Measurements from ENCODE around the gene ID1.
A peak's percentile ranks its signal among the peaks of the same experiment; 100 is the strongest.

Gene ID1

DNA sequence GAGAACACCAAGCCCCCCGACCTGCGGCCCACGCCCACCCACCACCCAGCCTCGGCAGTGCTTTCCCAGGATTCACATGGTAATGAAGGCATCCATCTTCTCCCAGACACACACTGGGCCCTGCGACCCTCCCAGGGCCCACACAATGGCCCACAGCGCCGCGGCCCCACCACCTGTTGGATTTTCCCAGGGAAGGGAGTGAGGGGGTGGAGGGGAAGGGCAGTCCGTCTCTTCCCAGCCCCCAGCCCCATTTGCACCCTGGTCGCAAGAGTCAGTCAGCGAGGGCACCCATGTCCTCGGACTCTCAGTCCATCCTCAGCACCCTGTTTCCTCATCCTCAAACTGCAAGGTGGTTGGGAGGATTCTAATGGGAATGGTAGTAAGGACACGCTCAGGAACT, 23.7 kb upstream of the ID1 start:
- no peak overlapping the region for H3K4me3 ChIP-seq
- TF ChIP-seq, protein P1, sequence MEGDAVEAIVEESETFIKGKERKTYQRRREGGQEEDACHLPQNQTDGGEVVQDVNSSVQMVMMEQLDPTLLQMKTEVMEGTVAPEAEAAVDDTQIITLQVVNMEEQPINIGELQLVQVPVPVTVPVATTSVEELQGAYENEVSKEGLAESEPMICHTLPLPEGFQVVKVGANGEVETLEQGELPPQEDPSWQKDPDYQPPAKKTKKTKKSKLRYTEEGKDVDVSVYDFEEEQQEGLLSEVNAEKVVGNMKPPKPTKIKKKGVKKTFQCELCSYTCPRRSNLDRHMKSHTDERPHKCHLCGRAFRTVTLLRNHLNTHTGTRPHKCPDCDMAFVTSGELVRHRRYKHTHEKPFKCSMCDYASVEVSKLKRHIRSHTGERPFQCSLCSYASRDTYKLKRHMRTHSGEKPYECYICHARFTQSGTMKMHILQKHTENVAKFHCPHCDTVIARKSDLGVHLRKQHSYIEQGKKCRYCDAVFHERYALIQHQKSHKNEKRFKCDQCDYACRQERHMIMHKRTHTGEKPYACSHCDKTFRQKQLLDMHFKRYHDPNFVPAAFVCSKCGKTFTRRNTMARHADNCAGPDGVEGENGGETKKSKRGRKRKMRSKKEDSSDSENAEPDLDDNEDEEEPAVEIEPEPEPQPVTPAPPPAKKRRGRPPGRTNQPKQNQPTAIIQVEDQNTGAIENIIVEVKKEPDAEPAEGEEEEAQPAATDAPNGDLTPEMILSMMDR (IDR thresholded peaks at IDR 0.05) = no peak
- no peak overlapping the region for H3K27ac ChIP-seq
- DNase-seq (ENCODE audit: low spot score) = no peak

DNA sequence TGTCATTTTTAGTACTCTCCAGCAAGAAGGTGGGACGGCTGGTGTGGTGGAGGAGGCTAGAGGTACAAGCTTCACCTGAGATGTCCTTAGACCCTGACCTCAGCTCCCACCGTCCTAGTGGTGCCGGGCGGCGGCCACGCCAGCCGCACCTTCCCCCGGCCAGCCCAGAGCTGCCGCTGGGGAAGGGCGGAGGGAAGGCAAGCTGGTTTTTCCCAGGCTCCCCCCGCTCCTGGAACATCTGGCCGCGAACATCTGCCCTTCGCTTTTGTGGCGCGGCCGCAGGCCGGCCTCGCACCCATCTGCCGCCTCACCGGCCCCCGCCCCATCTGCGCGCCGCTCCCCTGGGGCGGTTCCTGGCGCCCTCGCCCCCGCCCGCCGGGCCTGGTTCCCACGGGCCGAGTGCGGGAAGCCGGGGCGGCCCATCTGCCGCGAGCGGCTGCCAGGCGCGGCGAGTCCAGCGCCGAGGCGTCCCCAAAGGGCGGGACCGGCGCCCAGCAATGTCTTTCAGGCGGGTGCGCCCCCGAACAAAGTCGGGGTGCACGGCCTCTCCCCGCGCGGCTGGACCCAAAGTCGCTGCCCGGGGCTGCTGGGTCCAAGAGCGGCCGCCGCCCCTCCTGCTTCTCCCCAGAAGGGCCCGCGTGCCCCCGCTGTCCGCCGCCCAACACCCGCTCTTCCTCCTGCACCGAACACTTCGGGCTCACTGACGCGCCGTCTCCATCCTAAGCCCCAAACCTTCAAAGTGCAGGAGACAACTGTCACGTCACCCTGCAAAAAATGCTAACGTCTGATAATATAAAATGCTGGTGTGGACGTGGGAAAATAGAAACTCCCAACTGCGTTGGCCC, 17.3 kb upstream of the ID1 start:
- TF ChIP-seq, protein P1 (IDR thresholded peaks at IDR 0.05) = no peak
- no peak for DNase-seq (ENCODE audit: low spot score)
- peak overlapping the region; percentile 70 to 94 for H3K27ac ChIP-seq
- H3K4me3 ChIP-seq = peak overlapping the region; percentile 75

DNA sequence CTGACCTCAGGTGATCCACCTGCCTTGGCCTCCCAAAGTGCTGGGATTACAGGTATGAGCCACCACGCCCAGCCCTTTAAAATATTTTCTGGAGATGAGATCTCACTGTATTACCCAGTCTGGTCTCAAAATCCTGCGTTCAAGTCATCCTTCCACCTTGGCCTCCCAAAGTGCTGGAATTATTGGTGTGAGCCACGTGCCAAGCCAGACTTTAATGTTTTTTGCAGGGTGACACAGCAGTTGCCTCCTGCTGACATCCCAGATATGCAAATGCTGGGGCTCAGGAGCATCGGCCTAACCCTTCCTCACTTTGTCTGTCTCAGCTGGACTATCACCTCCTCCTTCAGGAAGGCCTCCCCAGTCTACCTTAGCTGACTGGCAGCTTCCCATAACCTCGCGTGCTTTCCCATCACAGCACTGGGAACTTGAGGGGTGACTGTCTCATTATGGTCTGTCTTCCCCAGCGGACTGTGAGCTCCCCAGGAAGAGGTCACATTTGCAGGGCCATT, 14.3 kb upstream of the ID1 start:
- Histone ChIP-seq H3K27ac (peak overlapping the region in 1 of 2 donors; percentile 36), H3K4me3 (no peak overlapping the region)
- TF ChIP-seq, protein P1 (IDR thresholded peaks at IDR 0.05) = no peak
- no peak for DNase-seq (ENCODE audit: low spot score)

DNA sequence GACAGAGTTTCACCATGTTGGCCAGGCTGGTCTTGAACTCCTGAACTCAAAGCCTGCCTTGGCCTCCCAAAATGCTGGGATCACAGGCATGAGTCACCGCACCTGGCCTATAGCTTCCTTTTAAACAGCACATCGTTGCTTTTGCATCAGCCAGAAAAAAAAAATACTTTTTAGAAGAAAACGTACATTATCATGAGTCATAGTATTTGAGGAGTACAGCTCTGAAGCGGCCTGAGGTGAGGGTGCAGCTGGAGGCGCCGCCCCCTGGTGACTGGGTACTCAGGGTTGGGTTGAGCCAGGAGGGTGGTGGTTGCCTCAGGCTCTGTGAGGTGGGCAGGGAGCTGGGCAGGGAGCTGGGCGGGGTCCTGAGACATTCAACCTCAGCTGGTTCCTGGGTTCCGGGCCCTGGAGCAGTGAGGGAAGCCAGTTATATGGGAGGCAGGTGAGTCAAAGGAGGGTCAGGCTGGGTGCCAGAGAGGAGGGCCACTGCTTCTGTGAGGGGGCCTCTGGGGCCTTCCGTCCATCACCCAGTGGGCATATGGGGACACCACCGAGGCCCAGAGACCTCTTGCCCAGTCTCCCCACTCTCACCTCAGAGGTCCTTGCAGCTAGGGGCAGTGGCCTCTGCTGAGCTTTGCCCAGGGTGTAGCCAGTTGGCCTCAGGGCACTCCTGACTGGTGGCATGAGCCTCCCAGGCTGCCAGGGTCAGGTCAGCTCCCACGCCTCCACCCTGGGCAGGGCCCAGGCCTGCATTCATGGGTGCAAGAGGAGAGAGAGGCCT, 11.7 kb upstream of the ID1 start:
- DNase-seq (ENCODE audit: low spot score) = no peak
- Histone ChIP-seq H3K4me3 (no peak overlapping the region), H3K27ac (peak overlapping the region in 1 of 2 donors; percentile 75)
- TF ChIP-seq, protein P1 (IDR thresholded peaks at IDR 0.05) = no peak

DNA sequence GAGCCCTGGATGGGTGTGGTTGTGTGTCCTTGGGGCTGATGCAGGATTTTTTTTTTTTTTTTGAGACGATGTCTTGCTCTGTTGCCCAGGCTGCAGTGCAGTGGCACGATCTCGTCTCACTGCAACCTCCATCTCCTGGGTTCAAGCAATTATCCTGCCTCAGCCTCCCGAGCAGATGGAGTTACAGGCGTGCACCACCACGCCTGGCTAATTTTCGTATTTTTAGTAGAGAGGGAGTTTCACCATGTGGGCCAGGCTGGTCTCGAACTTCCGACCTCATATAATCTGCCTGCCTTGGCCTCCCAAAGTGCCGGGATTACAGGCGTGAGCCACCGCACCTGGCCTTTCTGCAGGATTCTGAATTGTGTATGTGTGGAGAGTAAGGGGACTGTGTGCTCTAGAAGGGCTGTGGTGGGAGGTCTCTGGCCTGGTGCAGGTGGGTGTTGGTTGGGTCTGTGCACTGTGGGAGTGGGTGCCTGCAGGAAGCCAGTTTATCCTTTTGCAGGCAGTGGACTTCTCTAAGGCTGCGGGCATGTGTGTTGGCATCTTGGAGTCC, 11.0 kb upstream of the ID1 start:
- no peak overlapping the region for H3K4me3 ChIP-seq
- DNase-seq (ENCODE audit: low spot score) = no peak
- H3K27ac ChIP-seq = peak overlapping the region in 1 of 2 donors; percentile 92
- TF ChIP-seq, protein P1 (IDR thresholded peaks at IDR 0.05) = no peak

DNA sequence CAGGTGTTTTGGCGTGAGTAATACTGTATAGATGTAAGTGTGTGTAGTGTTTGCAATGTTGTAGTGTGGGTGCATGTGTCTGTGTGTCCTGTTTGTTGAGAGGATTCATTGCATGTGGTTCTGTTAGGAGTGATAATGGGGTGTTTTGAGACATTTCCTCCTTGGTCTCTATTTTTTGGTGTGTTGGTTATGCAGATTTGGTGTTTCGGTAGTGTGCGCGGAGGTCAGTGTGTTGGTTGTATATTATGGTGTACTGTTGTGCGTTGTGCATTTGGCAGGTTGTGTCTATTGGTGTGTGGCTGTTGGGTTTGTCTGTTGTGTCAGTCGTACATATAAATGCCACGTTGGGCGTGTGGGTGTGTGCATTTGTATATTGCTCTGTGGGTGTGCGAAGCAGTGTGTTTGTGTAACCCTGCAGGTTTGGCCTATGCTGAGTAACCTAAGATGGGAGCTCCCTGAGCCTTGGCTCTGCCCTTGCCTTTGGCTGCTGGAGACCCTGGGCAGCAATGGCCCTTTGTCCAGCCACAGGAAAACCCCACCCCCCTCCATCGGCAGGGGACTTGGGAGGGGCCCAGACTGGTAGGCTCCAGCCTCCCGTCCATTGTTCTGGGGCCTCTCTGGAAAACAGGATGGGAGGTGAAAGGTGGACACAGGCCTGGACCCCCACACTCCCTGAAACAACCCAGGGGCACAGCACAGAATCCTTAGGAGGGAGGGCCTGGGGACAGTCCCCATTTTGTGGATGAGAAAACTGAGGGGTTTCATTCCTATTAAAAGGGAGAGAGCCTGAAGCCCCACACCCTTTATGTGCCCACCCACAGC, 10.3 kb upstream of the ID1 start:
- Histone ChIP-seq H3K4me3 (no peak overlapping the region), H3K27ac (peak overlapping the region; percentile 64 to 92)
- TF ChIP-seq, protein P1 (IDR thresholded peaks at IDR 0.05) = no peak
- DNase-seq (ENCODE audit: low spot score) = no peak
